Measurements from ENCODE around the gene GADD45A. TPM values are rescaled to one million over a fixed set of nuclear protein-coding genes. Genes with fewer than 3 reads are reported as not detected.
A peak's percentile ranks its signal among the peaks of the same experiment; 100 is the strongest.
"Not testable (repeated sequence)": the region's sequence is repeated elsewhere in the genome, so short reads cannot be mapped to it uniquely, and the experiment has no call there.

The GADD45A gene
- total RNA-seq, 2 experiments from 2014 or later, result 47.0 to 48.3 TPM

DNA sequence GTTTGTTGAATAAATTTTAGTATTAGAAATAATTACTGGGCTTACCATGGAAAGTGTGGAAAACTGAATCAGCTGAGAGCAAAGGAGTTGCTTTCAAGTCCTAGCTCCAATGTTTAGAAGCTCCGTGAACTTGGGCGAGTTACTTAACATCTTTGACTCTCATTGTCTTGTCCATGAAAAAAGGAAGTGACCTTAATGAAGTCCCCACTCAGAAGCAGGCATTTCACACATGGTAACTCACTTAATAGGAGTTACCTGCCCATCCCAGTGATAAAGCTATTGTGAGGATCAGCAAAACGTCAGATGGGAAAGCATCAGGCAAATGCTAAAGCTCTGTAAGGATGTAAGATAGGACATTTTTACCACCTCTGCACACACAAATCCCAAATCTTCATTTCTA lies 34.0 kb upstream of the GADD45A start:
- H3K27ac Mint-ChIP-seq, result no peak overlapping the region
- no peak for DNase-seq
- H3K9me3 Mint-ChIP-seq, result no peaks in the 10 kb centered on the region
- intact Hi-C loops (cut with micrococcal nuclease), result no loop called here
- H3K36me3 Mint-ChIP-seq (ENCODE audit: low read depth), result no peaks in the 10 kb centered on the region
- no peaks in the 10 kb centered on the region for H3K27me3 Mint-ChIP-seq (ENCODE audit: low read depth)
- CTCF ChIA-PET, result interaction anchor here (0.6 kb wide), 1 partner anchor 206 kb away, joined by 3 read pairs; no protein-coding TSS in a partner anchor
- no peaks in the 10 kb centered on the region for H3K4me1 Mint-ChIP-seq (ENCODE audit: low read depth)
- H3K4me3 Mint-ChIP-seq, result no peak overlapping the region

DNA sequence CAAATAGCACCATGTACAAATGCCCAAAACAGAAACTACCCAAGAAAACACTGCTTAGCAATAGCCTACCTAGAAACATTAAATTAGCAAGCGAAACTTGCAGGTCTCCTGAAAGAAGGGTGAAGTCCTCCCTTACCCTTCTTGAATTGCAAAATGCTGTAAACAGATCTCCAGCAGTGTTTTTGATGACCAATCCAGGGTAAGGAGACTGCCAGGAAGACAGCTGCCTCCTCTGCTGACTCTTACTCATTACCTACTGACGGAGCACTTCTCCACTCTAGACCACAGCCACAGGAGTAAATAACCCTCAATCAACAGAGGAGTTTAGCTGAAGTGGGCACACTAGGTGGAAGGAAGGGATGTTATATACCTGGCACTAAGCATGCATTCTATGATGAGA lies 32.2 kb upstream of the GADD45A start:
- intact Hi-C loops (cut with micrococcal nuclease), result no loop called here
- Mint-ChIP-seq H3K9me3 (no peaks in the 10 kb centered on the region), H3K4me3 (no peak overlapping the region), H3K27ac (no peak overlapping the region), H3K27me3 (ENCODE audit: low read depth) (no peaks in the 10 kb centered on the region), H3K4me1 (ENCODE audit: low read depth) (no peaks in the 10 kb centered on the region), H3K36me3 (ENCODE audit: low read depth) (no peaks in the 10 kb centered on the region)
- CTCF ChIA-PET, result interaction anchor here (0.5 to 0.6 kb wide), 3 partner anchors 18 to 219 kb away, joined by 3 to 6 read pairs (median 3); no protein-coding TSS in a partner anchor
- no peak for DNase-seq

DNA sequence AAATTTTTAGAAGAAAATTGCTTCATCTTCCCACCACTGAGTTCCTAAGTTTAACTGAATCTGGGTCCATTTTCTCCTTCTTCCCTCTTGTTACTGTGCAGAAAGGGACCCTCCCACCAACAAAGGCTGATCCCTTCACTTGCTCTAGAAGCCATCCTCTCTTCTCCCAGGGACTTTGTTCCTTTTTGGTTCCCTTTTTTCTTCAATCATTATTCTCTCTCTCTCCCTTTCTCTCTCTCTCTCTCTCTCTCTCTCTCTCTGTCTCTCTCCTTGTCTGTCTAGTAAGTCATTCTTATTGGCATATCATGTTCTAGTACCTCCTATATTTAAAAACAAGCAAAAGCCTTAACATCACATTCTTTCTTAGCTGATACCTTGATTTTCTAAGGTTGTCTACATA lies 31.7 kb upstream of the GADD45A start:
- H3K9me3 Mint-ChIP-seq, result no peaks in the 10 kb centered on the region
- H3K4me3 Mint-ChIP-seq, result no peak overlapping the region
- no peaks in the 10 kb centered on the region for H3K36me3 Mint-ChIP-seq (ENCODE audit: low read depth)
- intact Hi-C loops (cut with micrococcal nuclease), result no loop called here
- H3K4me1 Mint-ChIP-seq (ENCODE audit: low read depth), result no peaks in the 10 kb centered on the region
- DNase-seq, result no peak
- no peak overlapping the region for H3K27ac Mint-ChIP-seq
- H3K27me3 Mint-ChIP-seq (ENCODE audit: low read depth), result no peaks in the 10 kb centered on the region
- CTCF ChIA-PET, result interaction anchor here (0.5 to 0.6 kb wide), 2 partner anchors 18 to 72 kb away, joined by 3 read pairs; no protein-coding TSS in a partner anchor

DNA sequence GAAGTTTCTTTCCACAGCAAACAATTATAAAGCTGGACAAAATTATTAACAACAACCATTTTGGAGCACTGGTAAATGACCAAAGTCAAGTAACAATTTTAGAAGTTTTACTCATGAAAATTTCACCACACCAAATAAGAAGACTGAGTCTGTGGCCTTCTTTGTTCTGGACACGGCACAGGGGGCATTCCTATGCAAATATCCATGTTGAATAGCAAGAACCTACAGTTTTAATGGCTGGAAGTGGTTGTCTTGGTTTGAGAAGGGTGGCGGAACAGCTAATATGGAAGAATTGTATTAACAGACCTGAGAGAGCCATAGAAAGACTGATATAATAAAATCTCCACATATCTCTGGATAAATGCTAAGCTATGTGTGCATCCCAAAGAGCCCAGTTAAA lies 29.4 kb upstream of the GADD45A start:
- intact Hi-C loops (cut with micrococcal nuclease), result no loop called here
- Mint-ChIP-seq H3K27me3 (ENCODE audit: low read depth) (peaks cover 6% of the 10 kb centered on the region), H3K4me1 (ENCODE audit: low read depth) (no peaks in the 10 kb centered on the region), H3K9me3 (no peaks in the 10 kb centered on the region), H3K27ac (no peak overlapping the region), H3K4me3 (no peak overlapping the region), H3K36me3 (ENCODE audit: low read depth) (no peaks in the 10 kb centered on the region)
- CTCF ChIA-PET, result interaction anchor here (0.7 kb wide), 1 partner anchor 36 kb away, joined by 3 read pairs; no protein-coding TSS in a partner anchor
- DNase-seq, result no peak

DNA sequence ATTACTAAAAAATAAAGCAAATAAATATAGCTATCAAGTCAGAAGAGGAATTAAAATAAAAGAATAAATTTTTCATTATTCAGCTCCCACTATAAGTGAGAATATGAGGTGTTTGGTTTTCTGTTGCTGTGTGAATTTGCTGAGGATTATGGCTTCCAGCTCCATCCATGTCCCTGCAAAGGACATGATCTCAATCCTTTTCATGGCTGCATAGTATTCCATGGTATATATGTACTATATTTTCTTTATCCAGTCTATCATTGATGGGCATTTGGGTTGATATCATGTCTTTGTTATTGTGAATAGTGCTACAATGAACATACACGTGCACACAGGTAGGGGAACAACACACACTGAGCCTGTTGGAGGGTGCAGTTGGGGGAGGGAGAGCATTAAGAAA lies 27.8 kb upstream of the GADD45A start:
- H3K36me3 Mint-ChIP-seq (ENCODE audit: low read depth); H3K4me1 Mint-ChIP-seq (ENCODE audit: low read depth); H3K9me3 Mint-ChIP-seq; H3K4me3 Mint-ChIP-seq; DNase-seq; intact Hi-C loops (cut with micrococcal nuclease); H3K27ac Mint-ChIP-seq: not testable (repeated sequence)
- CTCF ChIA-PET, result interaction anchor here (1.2 to 1.5 kb wide), 2 partner anchors 96 to 110 kb away, joined by 3 to 4 read pairs; no protein-coding TSS in a partner anchor
- H3K27me3 Mint-ChIP-seq (ENCODE audit: low read depth), result peaks cover 11% of the 10 kb centered on the region

DNA sequence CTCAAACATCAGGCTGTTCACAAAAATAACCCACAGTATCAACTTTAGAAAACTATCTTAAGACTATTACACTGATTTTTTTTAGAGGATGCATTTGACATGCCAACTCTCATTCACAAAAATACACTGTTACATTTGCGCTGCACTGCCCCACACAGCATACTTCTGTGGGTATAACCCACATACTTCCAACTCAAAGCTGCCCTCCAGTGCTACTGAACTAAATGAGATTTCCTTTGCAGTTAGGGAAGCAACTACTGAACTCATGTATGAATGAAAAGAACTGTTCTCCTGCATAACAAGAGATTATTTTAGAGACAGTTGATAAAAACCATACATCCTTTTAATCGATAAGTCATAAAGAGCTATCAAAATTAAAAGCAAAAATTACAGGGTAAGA lies 25.8 kb upstream of the GADD45A start:
- intact Hi-C loops (cut with micrococcal nuclease), result no loop called here
- Mint-ChIP-seq H3K4me3 (no peak overlapping the region), H3K27me3 (ENCODE audit: low read depth) (peaks cover 11% of the 10 kb centered on the region), H3K36me3 (ENCODE audit: low read depth) (no peaks in the 10 kb centered on the region), H3K9me3 (no peaks in the 10 kb centered on the region), H3K4me1 (ENCODE audit: low read depth) (no peaks in the 10 kb centered on the region), H3K27ac (no peak overlapping the region)
- CTCF ChIA-PET, result interaction anchor here (1.3 kb wide), 1 partner anchor 102 kb away, joined by 4 read pairs; no protein-coding TSS in a partner anchor
- DNase-seq, result no peak

DNA sequence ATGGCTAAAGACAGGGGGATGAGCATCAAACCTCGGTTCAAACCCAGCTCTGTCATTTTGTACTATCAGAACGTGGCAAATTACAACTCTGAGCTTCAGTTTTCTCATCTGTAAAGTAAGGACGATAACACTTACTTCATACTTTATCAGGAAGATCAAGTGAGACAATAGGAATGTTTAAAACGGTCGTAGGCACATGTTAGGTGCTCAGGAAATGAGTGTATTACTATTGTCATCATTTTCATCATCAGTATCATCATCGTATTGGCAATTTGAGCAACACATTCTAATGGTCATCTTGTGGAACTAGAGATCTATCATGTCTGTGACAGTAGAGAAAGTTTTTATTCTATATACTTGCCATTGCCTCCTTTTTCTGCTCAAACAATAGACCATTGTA lies 22.1 kb upstream of the GADD45A start:
- no peaks in the 10 kb centered on the region for H3K4me1 Mint-ChIP-seq (ENCODE audit: low read depth)
- H3K27me3 Mint-ChIP-seq (ENCODE audit: low read depth), result peaks cover 11% of the 10 kb centered on the region
- H3K27ac Mint-ChIP-seq, result no peak overlapping the region
- CTCF ChIA-PET, result no interaction called here
- intact Hi-C loops (cut with micrococcal nuclease), result no loop called here
- DNase-seq, result no peak
- no peaks in the 10 kb centered on the region for H3K36me3 Mint-ChIP-seq (ENCODE audit: low read depth)
- no peaks in the 10 kb centered on the region for H3K9me3 Mint-ChIP-seq
- H3K4me3 Mint-ChIP-seq, result no peak overlapping the region

DNA sequence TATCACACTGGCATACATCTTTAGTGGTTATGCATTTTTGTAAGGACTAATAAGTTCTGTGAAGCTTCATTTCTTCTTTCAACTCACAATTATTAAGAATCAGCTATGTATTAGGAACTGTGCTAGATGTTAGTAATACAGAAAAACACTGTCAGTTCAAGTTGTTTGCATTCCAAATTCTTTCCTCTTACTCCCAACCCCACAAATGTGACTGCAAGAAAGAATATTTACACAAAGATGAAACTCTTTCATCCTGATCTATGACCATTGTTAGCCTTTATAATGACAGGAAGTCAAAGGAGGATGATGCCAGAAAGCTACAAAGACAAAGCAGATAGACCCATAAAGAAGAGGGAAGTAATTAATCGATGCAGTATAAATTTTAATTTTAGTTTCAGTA lies 21.0 kb upstream of the GADD45A start:
- DNase-seq, result no peak
- CTCF ChIA-PET, result no interaction called here
- Mint-ChIP-seq H3K27me3 (ENCODE audit: low read depth) (peaks cover 11% of the 10 kb centered on the region), H3K36me3 (ENCODE audit: low read depth) (no peaks in the 10 kb centered on the region), H3K9me3 (no peaks in the 10 kb centered on the region), H3K4me3 (no peak overlapping the region), H3K27ac (no peak overlapping the region), H3K4me1 (ENCODE audit: low read depth) (no peaks in the 10 kb centered on the region)
- intact Hi-C loops (cut with micrococcal nuclease), result no loop called here

DNA sequence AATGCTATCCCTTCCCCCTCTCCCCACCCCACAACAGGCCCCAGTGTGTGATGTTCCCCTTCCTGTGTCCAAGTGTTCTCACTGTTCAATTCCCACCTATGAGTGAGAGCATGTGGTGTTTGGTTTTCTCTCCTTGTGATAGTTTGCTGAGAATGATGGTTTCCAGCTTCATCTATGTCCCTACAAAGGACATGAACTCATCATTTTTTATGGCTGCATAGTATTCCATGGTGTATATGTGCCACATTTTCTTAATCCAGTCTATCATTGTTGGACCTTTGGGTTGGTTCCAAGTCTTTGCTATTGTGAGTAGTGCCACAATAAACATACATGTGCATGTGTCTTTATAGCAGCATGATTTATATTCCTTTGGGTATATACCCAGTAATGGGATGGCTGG lies 19.7 kb upstream of the GADD45A start:
- intact Hi-C loops (cut with micrococcal nuclease); H3K4me3 Mint-ChIP-seq; H3K27me3 Mint-ChIP-seq (ENCODE audit: low read depth); H3K27ac Mint-ChIP-seq; DNase-seq; H3K36me3 Mint-ChIP-seq (ENCODE audit: low read depth); H3K4me1 Mint-ChIP-seq (ENCODE audit: low read depth); H3K9me3 Mint-ChIP-seq; CTCF ChIA-PET: not testable (repeated sequence)

DNA sequence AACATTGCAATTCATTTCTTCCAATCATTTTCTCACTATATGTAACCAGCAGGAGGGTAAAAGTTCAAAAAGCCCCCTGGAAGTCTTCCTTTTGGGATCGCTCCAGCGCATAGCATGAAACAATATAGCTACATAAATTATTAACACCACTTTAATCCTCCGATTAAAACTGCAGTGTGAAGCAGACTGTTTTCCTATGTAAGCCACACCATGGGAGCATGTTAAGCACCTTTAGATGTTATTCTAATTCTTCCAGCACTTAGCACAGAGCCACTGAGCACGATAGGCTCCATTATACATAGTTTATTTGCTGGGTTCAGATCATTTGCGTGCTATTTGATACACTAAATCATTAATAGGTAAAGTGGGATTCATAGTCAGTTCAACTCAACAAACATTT lies 18.4 kb upstream of the GADD45A start:
- CTCF ChIA-PET, result interaction anchor here (0.6 kb wide), 1 partner anchor 168 kb away, joined by 3 read pairs; no protein-coding TSS in a partner anchor
- H3K27ac Mint-ChIP-seq, result no peak overlapping the region

DNA sequence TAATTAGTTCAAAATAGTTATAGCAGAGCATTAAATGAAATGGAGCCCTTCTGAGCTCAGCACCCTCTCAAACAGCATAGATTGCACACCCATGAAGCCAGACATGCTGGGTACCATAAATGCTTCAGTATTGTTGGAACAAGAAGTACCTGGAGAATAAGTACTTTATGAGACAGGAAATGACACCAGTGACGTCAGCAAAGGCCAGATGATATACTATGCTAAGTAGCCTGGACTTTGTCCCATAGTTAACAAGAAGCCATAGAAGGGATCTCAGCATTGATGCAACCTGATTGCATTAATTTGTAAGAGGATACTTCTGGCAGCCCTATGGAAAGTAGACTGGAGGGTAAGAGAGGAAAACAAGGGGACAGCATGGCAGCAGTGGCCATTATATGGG lies 16.3 kb upstream of the GADD45A start:
- peaks cover 2% of the 10 kb centered on the region for H3K4me1 Mint-ChIP-seq (ENCODE audit: low read depth)
- H3K4me3 Mint-ChIP-seq, result no peak overlapping the region
- no peaks in the 10 kb centered on the region for H3K9me3 Mint-ChIP-seq
- intact Hi-C loops (cut with micrococcal nuclease), result no loop called here
- DNase-seq, result no peak
- H3K27me3 Mint-ChIP-seq (ENCODE audit: low read depth), result no peaks in the 10 kb centered on the region
- H3K27ac Mint-ChIP-seq, result no peak overlapping the region
- H3K36me3 Mint-ChIP-seq (ENCODE audit: low read depth), result no peaks in the 10 kb centered on the region
- CTCF ChIA-PET, result no interaction called here

More for the DNA sequence above, 18.4 kb upstream of the GADD45A start:
- H3K4me1 Mint-ChIP-seq (ENCODE audit: low read depth), result no peaks in the 10 kb centered on the region
- intact Hi-C loops (cut with micrococcal nuclease), result no loop called here
- H3K9me3 Mint-ChIP-seq, result no peaks in the 10 kb centered on the region
- no peak overlapping the region for H3K4me3 Mint-ChIP-seq
- no peaks in the 10 kb centered on the region for H3K36me3 Mint-ChIP-seq (ENCODE audit: low read depth)
- DNase-seq, result no peak
- no peaks in the 10 kb centered on the region for H3K27me3 Mint-ChIP-seq (ENCODE audit: low read depth)

DNA sequence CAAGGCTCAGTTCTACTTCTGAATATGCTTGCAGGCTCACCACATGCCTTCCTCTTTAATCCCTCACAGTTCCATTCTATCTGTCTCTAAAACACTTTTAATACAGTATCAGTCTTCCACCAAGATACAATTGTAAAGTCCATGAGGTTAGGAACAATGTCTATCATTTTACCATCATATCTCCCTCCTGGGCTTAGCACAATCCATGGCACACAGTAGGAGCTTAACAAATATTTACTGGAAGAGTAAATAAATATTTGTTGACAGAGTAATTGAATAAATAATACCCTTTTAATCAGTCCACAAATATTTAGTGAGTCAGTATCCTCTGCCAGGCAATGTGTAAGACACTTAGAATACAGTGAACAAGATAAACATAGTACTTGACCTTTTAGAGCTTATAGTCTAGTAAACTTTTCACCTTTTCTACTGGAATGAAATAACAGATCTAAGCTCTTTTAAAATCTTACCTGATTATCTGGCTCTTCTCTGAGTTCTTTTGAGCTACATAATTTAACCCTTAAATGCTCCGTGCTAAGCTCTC lies 12.7 kb upstream of the GADD45A start:
- no peaks in the 10 kb centered on the region for H3K27me3 Mint-ChIP-seq (ENCODE audit: low read depth)
- CTCF ChIA-PET, result interaction anchor here (1.0 to 1.3 kb wide), 2 partner anchors 10 to 88 kb away, joined by 4 to 6 read pairs; no protein-coding TSS in a partner anchor
- intact Hi-C loops (cut with micrococcal nuclease), result no loop called here

DNA sequence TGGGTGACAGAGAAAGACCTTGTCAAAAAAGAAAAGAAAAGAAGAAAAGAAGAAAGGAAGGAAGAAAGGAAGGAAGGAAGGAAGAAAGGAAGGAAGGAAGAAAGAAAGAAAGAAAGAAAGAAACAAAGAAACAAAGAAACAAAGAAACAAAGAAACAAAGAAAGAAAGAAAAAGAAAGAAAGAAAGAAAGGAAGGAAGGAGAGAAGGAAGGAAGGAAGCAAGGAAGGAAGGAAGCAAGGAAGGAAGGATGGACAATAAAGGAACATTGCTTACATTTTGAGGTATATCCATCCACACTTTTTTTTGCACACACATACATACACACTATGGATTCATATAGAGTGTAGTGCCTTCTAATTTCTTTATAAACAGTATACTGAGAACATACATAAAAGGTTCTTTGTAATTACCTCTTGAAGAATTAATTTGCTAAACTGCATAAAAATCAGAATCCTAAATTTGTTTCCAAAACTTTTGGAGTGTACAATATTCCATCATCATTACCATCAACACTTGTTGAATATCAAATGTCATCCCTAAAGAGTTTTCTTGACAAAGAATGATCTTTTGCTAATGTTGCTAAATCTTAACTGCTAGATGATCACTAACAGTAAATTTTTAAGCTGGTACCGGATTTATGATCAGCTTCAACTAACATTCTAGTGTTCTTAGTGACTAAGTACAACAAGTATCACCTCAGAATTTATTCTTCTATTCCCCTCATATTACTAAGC lies 11.4 kb upstream of the GADD45A start:
- DNase-seq, result no peak
- H3K27ac Mint-ChIP-seq, result peak overlapping the region; percentile 85
- CTCF ChIA-PET, result interaction anchor here (1.0 to 1.9 kb wide), 3 partner anchors 27 to 93 kb away, joined by 4 to 11 read pairs (median 7); no protein-coding TSS in a partner anchor
- H3K9me3 Mint-ChIP-seq, result no peaks in the 10 kb centered on the region
- H3K4me1 Mint-ChIP-seq (ENCODE audit: low read depth), result peaks cover 22% of the 10 kb centered on the region
- intact Hi-C loops (cut with micrococcal nuclease), result loop anchor here (1.0 to 2.0 kb wide), 2 partner anchors 11 to 341 kb away; no protein-coding TSS in a partner anchor
- no peaks in the 10 kb centered on the region for H3K36me3 Mint-ChIP-seq (ENCODE audit: low read depth)
- no peaks in the 10 kb centered on the region for H3K27me3 Mint-ChIP-seq (ENCODE audit: low read depth)
- H3K4me3 Mint-ChIP-seq, result no peak overlapping the region

More for the DNA sequence above, 12.7 kb upstream of the GADD45A start:
- Mint-ChIP-seq H3K9me3 (no peaks in the 10 kb centered on the region), H3K4me1 (ENCODE audit: low read depth) (peaks cover 22% of the 10 kb centered on the region), H3K27ac (no peak overlapping the region), H3K4me3 (no peak overlapping the region), H3K36me3 (ENCODE audit: low read depth) (no peaks in the 10 kb centered on the region)
- DNase-seq, result no peak

Data from activated naive CD4-positive, alpha-beta T cell treated with anti-CD3 and anti-CD28 coated beads for 36 hours (primary cell).